Heart right ventricle (tissue), 16 donors: ENCODE results near the gene TIMM17B. TPM values are rescaled to one million over a fixed set of nuclear protein-coding genes. Genes with fewer than 3 reads are reported as not detected.
A peak's percentile ranks its signal among the peaks of the same experiment; 100 is the strongest.

Experiments
- ATAC-seq, 8 donors: fragments of 200-7000 bp; cut with Tn5 transposase; one replicate each; pipeline ENCODE4 v1.9.1; 2020; ENCODE audit warnings: mild to moderate bottlenecking in 8 of 8, moderate library complexity in 8 of 8, moderate number of reproducible peaks in 1 of 8
- DNase-seq, 2 donors: peaks; one replicate each; pipeline ENCODE4 v3.0.0-alpha.2; 2020
- H3K27ac ChIP-seq, 10 donors: fragments of 200-600 bp; sonication (generic) in 2 of 10; one replicate each; pipeline versions ENCODE4 v1.5.0 to v1.8.0; 2020 to 2022; ENCODE audit warnings: mild to moderate bottlenecking in 3 of 10
- H3K27me3 ChIP-seq, 7 donors: fragments of 200-600 bp; one replicate each; pipeline ENCODE4 v1.8.0; 2021 to 2022; ENCODE audit warnings: mild to moderate bottlenecking in 2 of 7
- H3K36me3 ChIP-seq, 9 donors: fragments of 200-600 bp; sonication (generic) in 1 of 9; one replicate each; pipeline versions ENCODE4 v1.5.0 to v1.8.0; 2020 to 2022; ENCODE audit warnings: mild to moderate bottlenecking in 2 of 9
- H3K4me1 ChIP-seq, 9 donors: fragments of 200-600 bp; sonication (generic) in 1 of 9; one replicate each; pipeline versions ENCODE4 v1.5.0 to v1.8.0; 2020 to 2022; ENCODE audit warnings: mild to moderate bottlenecking in 4 of 9
- H3K4me3 ChIP-seq, 10 donors: fragments of 200-600 bp; sonication (generic) in 2 of 10; one replicate each; pipeline versions ENCODE4 v1.5.0 to v1.8.0; 2020 to 2022; ENCODE audit warnings: mild to moderate bottlenecking in 7 of 10, moderate library complexity in 2 of 10
- H3K9me3 ChIP-seq, 11 donors: fragments of 200-600 bp in 10 of 11; sonication (generic) in 2 of 11; one replicate each; pipeline versions ENCODE4 v1.5.0 to v1.8.0; 2013 to 2022; ENCODE audit warnings: mild to moderate bottlenecking in 2 of 11, control low read depth in 1 of 11, moderate library complexity in 1 of 11
- WGBS, 2 donors: extraction: QIAGEN DNeasy Blood & Tissue Kit; methylation state at CpG; one replicate each; pipeline ENCODE4 v1.1.7; 2013; ENCODE audit warnings: inconsistent platforms in 1 of 2; 5-methylcytosine and 5-hydroxymethylcytosine counted together
- intact Hi-C, 10 donors: fragments of 100-400 bp; cut with DNase I; formaldehyde crosslinking; loops; one replicate each; pipeline versions ENCODE4 v1.11.1 to v1.14.2; 2022
- polyA plus RNA-seq, 2 donors: library from polyadenylated mRNA; stranded (reverse); fragments of 200-250 nt; gene quantifications; one replicate each; pipeline ENCODE4 v1.2.3, GENCODE V29; 2013
- total RNA-seq, 10 donors: library from RNA; stranded (reverse); fragmentation: NEBNext Ultra II Directional in 3 of 10; extraction: Animal tissue kit (Norgen Biotek cat#: 25700) in 3 of 10; gene quantifications; one replicate each; pipeline versions ENCODE4 v1.2.1 to v1.2.4, GENCODE V29; 2021 to 2023
- TF ChIP-seq, protein P1 (sequence below), 9 donors: fragments of 200-600 bp; sonication (generic) in 2 of 9; IDR thresholded peaks; one replicate each; pipeline versions ENCODE4 v1.5.0 to v1.8.0; 2021 to 2022; ENCODE audit warnings: antibody characterized with exemption in 9 of 9, mild to moderate bottlenecking in 5 of 9, moderate library complexity in 1 of 9
- donor health status: Arrhythmogenic right ventricular cardiomyopathy.
- donor health status: ischemic (EF 13 %, LVEDD 7.1; RV severe dilation, severe dysfunction).
- donor health status: healthy with polysubstance abuse.
- donor health status: DM: no; HTN: yes; CAD: no.
- donor health status: DM: no; HTN: no; CAD: no.
- donor health status: ischemic (EF 25% LVEDD 6.9; RV normal size, moderate dysfunction).
- donor health status: ischemic (EF 25% LVEDD 5.7; RV mildly dilated, moderate dysfunction).
- donor health status: healthy.
- donor health status: DM: yes; HTN: yes; CAD: no.
- donor health status: Ischemic cardiomyopathy.
- donor health status: ischemic (EF 35%, LVEDD 5.7; RV mildly dilated, moderate dysfunction).
- donor health status: nonischemic (EF 11% LVEDD 7.7; RV severe dilation, severe dysfunction).
- donor health status: DM: yes; HTN: yes; CAD: no.
- donor health status: PGD.
- donor health status: ischemic (EF 29% LVEDD 5.4; RV normal size, mild dysfunction).
- donor health status: nonischemic (EF 23%, LVEDD 6.1; RV moderate dilation, normal function).

TIMM17B gene
- total and polyA plus RNA-seq, 12 donors = 58.3 to 100 (median 67.0) TPM

DNA sequence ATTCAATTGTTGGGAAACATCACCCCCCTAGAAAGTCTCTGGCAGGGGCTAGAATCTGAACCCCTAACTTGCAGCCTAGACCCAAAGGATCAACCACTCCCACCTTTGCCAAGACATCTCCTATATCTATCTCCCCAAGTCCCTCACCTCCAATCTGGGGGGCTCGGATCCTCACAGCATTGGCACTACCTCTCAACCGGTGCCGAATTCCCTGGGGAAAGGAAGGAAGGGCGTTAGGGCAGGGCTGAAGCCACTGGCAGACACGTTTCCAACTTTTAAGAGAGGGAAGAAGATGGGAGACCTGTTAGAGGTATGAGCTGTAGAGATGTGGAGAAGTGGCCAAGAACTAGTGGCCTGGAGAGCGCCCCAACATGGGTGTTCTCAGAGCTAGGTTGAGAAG, 2.7 kb downstream of the TIMM17B start:
- Histone ChIP-seq H3K27ac (no peak overlapping the region), H3K4me1 (peaks cover 0 to 31% (median 9%) of the 10 kb centered on the region in 9 donors), H3K36me3 (peaks cover 0 to 31% (median 0%) of the 10 kb centered on the region in 9 donors), H3K4me3 (no peak overlapping the region), H3K9me3 (peaks cover 0 to 17% (median 0%) of the 10 kb centered on the region in 11 donors), H3K27me3 (no peaks in the 10 kb centered on the region)
- ATAC-seq (no peak), DNase-seq (no peak)
- intact Hi-C loops = loop anchor here in 2 of 10 donors (5.0 to 10.0 kb wide), 2 partner anchors 93 to 250 kb away; partner anchors contain the start of gene HDAC6 (in 2 of the 2)
- 74 to 81% methylated on average over 6 of the region's 6 CpGs for WGBS, 2 donors
- TF ChIP-seq, protein P1, sequence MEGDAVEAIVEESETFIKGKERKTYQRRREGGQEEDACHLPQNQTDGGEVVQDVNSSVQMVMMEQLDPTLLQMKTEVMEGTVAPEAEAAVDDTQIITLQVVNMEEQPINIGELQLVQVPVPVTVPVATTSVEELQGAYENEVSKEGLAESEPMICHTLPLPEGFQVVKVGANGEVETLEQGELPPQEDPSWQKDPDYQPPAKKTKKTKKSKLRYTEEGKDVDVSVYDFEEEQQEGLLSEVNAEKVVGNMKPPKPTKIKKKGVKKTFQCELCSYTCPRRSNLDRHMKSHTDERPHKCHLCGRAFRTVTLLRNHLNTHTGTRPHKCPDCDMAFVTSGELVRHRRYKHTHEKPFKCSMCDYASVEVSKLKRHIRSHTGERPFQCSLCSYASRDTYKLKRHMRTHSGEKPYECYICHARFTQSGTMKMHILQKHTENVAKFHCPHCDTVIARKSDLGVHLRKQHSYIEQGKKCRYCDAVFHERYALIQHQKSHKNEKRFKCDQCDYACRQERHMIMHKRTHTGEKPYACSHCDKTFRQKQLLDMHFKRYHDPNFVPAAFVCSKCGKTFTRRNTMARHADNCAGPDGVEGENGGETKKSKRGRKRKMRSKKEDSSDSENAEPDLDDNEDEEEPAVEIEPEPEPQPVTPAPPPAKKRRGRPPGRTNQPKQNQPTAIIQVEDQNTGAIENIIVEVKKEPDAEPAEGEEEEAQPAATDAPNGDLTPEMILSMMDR (IDR thresholded peaks at IDR 0.05) = no peak

DNA sequence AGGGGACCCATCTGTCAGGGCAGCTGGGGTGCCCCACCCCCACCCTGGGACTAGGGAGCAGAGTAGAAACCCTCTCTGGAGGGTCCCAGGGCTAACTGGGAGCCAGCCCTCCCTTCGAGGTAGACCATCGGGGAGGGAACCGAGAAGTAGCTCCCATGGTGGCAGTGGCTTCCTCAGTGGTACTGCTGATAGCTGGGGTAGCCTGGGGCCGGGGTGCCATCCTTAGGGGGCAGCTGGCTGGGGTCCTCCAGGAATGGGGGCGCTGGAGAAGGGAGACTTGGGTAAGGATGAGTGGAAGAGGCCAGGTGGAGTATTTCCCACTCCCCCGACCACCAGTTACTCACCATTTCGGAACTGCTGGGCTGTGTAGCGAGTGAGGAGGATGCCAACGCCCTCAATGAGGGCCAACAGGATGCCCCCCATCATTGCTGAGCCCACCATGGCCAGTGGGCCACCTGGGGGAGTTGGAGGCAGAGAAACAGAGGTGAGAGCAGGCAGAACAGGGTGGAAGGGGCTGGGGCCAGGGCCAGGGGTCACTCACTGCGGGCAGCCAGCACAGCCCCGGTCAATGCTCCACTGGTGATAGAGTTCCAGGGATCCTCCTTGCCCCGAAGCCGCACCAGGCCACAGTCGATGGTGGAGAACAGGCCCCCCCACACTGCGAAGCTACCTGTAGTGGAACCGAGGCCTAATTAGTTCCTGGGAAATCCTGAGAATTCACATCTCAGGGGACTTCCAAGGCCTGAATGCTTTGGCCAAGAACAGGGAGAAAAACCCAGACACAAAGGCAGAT, 3.8 kb downstream of the TIMM17B start:
- Histone ChIP-seq H3K36me3 (peaks cover 0 to 25% (median 0%) of the 10 kb centered on the region in 9 donors), H3K27ac (no peak overlapping the region), H3K4me3 (no peak overlapping the region), H3K4me1 (peaks cover 0 to 22% (median 9%) of the 10 kb centered on the region in 9 donors), H3K27me3 (no peaks in the 10 kb centered on the region), H3K9me3 (peaks cover 0 to 17% (median 0%) of the 10 kb centered on the region in 11 donors)
- intact Hi-C loops = loop anchor here in 1 of 10 donors (10.0 kb wide), 1 partner anchor 249 kb away; no protein-coding TSS in a partner anchor
- TF ChIP-seq, protein P1 (IDR thresholded peaks at IDR 0.05) = no peak
- DNase-seq (no peak), ATAC-seq (no peak)
- 91 to 100% methylated on average over 11 to 16 of the region's 16 CpGs for WGBS, 2 donors

DNA sequence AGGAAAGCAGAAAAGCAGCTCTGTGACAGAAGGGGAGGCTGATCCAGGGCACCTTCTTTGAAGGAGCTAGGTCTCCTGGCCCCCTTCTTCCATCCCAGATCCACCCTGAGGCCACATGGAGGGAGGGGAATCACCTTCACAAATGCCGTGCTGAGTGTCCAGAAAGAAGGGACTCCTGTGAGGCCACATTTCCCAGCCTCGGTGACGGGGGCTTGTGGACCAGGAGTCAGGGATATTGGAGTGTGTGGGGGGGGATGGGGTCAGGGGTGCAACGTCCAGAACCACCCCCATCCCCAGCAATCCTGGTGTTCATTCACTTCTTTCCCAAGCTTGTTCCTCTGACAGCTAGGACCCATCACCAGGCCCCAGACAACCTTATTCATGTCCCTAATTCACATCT, 4.7 kb downstream of the TIMM17B start:
- Histone ChIP-seq H3K36me3 (peaks cover 0 to 25% (median 0%) of the 10 kb centered on the region in 9 donors), H3K27ac (no peak overlapping the region), H3K27me3 (no peaks in the 10 kb centered on the region), H3K4me3 (no peak overlapping the region), H3K9me3 (peaks cover 0 to 12% (median 0%) of the 10 kb centered on the region in 11 donors), H3K4me1 (peaks cover 0 to 18% (median 5%) of the 10 kb centered on the region in 9 donors)
- TF ChIP-seq, protein P1 (IDR thresholded peaks at IDR 0.05) = no peak
- WGBS, 2 donors = 79 to 95% methylated on average over 3 to 4 of the region's 4 CpGs
- DNase-seq (no peak), ATAC-seq (no peak)
- intact Hi-C loops = loop anchor here in 1 of 10 donors (10.0 kb wide), 1 partner anchor 248 kb away; no protein-coding TSS in a partner anchor

DNA sequence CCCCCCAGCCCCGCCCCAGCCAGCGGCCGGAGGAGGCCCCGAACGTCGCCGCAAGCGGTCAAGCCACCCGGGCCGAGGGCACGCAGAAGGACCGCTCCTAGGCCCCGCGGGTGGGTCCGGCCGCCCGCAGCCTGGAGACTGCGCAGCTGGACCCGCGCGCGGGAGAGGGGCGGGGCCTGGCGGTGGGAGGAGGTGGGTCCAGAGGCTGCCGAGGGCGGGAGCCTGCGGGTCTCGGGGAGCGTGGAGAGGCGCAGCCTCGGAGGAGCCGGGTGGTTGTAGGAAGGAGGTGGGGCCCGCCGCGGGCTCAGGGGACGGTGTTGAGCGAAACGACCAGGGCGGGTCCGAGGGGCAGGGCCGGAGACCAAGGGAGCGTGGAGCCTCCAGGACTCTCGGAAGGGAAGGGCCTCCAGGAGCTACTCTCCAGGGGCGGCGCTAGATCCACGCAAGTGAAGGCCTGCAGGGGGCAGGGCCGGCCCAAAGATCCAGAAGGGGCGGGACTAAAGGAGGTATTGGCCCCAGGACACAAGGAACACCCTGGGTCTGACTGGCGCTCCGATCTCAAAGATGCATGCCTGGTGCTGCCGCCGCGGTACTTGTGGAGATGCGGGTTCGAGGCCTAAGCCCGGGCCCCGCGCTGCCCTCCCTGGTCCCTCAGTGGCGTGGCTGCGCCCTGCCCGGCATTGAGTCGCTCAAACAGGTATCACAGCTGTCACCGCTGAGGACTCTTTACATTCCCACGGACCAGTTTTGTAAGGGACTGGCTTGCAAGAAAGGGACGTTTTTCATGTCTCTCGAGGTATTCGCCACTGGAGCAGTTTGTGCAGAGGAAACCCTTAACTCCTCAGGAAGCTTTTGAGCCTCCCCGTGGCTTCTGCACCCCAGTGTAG, 5.9 kb downstream of the TIMM17B start:
- intact Hi-C loops = loop anchor here in 1 of 10 donors (10.0 kb wide), 1 partner anchor 247 kb away; no protein-coding TSS in a partner anchor

More for the DNA sequence above, 5.9 kb downstream of the TIMM17B start:
- TF ChIP-seq, protein P1 (IDR thresholded peaks at IDR 0.05) = peak; percentile 7 to 69 (median 50)
- DNase-seq (peak; percentile 79 to 83), ATAC-seq (peak; percentile 94 to 97 (median 95))
- Histone ChIP-seq H3K27ac (peak overlapping the region in 9 of 10 donors; percentile 4 to 76 (median 55)), H3K4me3 (peak overlapping the region; percentile 51 to 76 (median 63)), H3K36me3 (peaks cover 0 to 25% (median 0%) of the 10 kb centered on the region in 9 donors), H3K4me1 (peaks cover 0 to 17% (median 5%) of the 10 kb centered on the region in 9 donors), H3K27me3 (no peaks in the 10 kb centered on the region), H3K9me3 (no peaks in the 10 kb centered on the region)
- 3% methylated on average over 50 to 67 of the region's 68 CpGs for WGBS, 2 donors
